ENCODE data around the gene AFG3L2. TPM values are rescaled to one million over a fixed set of nuclear protein-coding genes. Genes with fewer than 3 reads are reported as not detected.

AFG3L2 gene
- total RNA-seq (2021): 73.5 and 75.8 TPM in 2 replicates
- long read RNA-seq, transcript AFG3L2-201 (17 exons, 3,247 nt): major isoform, 355 of 448 reads
- long read RNA-seq, partial matches to known transcripts: 24 of 448 reads
- long read RNA-seq, other reads (novel, unspliced or antisense): 69 of 448 reads

DNA sequence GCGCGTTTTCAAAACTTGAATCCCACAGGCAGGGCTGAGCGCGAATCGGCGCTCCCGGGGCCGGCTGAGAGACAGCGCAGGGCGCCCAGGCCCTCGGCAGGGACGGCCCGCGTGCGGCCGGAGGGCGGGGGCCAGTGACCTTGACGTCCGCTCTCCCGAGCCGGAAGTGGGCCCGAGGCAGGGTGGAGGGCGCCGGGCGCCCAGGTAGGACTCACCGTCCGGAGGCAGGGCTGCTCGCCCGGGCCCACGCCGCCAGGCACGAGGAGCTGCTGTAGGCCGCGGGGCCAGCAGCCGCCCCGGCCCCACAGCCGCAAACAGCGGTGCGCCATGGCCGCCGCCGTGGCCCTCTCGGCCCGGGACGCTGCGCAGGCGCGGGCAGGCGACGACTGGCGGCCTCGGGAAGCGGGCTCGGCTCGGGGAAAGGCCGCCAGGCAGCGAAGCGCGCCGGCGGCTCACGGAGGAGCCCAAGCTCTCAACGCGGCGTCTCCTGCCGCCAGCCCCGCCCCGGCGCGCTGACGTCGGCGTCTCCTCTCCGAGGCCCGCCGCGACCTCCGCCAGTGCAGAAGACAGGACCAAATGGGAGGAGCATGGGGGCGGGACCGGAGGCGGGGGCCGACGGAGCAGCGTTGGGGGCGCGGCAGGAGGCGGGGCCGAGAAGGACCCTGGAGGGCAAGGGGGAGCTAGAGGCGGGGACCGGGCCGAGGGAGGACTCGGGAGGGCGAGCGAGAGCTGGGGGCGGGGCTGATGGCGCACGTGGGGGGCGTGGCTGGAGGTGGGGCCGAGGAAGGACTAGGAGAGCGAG is at the start of gene AFG3L2:
AFG3L2 (minus strand) TSS at position 474 of the 802 bp plus-strand sequence; CDS start at position 329, 145 bp downstream.
- H3K18ac ChIP-seq (ENCODE audit: insufficient read length, low read depth, low read length): peak within 1 kb of the TSS; percentile 74
- Mint-ChIP-seq H3K27ac (peak within 1 kb of the TSS; percentile 99 to 100 (median 99)), H3K27me3 (ENCODE audit: low read depth) (no peaks in the 10 kb centered on the region), H3K4me1 (peaks cover 25 to 30% of the 10 kb centered on the region in 2 experiments), H3K9me3 (no peaks in the 10 kb centered on the region; a peak in 2 of 5 replicates), H3K36me3 (ENCODE audit: insufficient read depth in 1 of 3, low read depth in 3 of 3) (no peaks in the 10 kb centered on the region; a peak in 2 of 7 replicates), H3K4me3 (peak within 1 kb of the TSS; percentile 87 to 94)
- peak within 1 kb of the TSS; percentile 70 for H2BK12ac ChIP-seq (ENCODE audit: insufficient read length, low read depth, low read length)
- peak; percentile 100 for DNase-seq
- WGBS (ENCODE audit: extremely low coverage, insufficient read length, low lambda C conversion rate): no CpG with 5 or more reads among the region's 100 CpGs
- no peak within 1 kb of the TSS for H2AK5ac ChIP-seq (ENCODE audit: insufficient read length, low read length)
- H3K4me2 ChIP-seq (ENCODE audit: insufficient read depth, insufficient read length, low read length): peak within 1 kb of the TSS; percentile 96
- peaks cover 13% of the 10 kb centered on the region for H3K23me2 ChIP-seq (ENCODE audit: insufficient read length, low read depth, low read length, poor library complexity, severe bottlenecking)
- peak within 1 kb of the TSS; percentile 86 for H3K14ac ChIP-seq (ENCODE audit: insufficient read depth, low read length)
- peaks cover 4% of the 10 kb centered on the region; the same call in 1 of the 2 replicates for H3K4me1 ChIP-seq (ENCODE audit: insufficient read depth, low read length)
- H4K5ac ChIP-seq (ENCODE audit: insufficient read length, low read depth, low read length): peak within 1 kb of the TSS; percentile 25
- H3K9me3 ChIP-seq (ENCODE audit: control insufficient read depth, low read depth, low read length): no peaks in the 10 kb centered on the region
- H3K27me3 ChIP-seq (ENCODE audit: insufficient read depth, low read length): no peaks in the 10 kb centered on the region
- H3K9ac ChIP-seq (ENCODE audit: extremely low read depth, insufficient read length, low read length): peak within 1 kb of the TSS; percentile 79
- peaks cover 40% of the 10 kb centered on the region for H3K79me2 ChIP-seq (ENCODE audit: insufficient read depth, low read length)
- no peak within 1 kb of the TSS for H4K91ac ChIP-seq (ENCODE audit: insufficient read length, low read depth, low read length)
- no peaks in the 10 kb centered on the region for H3K79me1 ChIP-seq (ENCODE audit: insufficient read depth, low read depth, low read length, poor library complexity, severe bottlenecking)
- TF ChIP-seq CTCF (conservative IDR thresholded peaks at IDR 0.05): no peak
- no peak within 1 kb of the TSS for H2BK20ac ChIP-seq (ENCODE audit: low read depth, low read length, poor library complexity, severe bottlenecking)
- no peaks in the 10 kb centered on the region for H4K20me1 ChIP-seq (ENCODE audit: control insufficient read depth, insufficient read depth, insufficient read length)
- no peak within 1 kb of the TSS for H2BK15ac ChIP-seq (ENCODE audit: low read depth, low read length)
- no peak within 1 kb of the TSS for H3K56ac ChIP-seq (ENCODE audit: insufficient read length, low read depth, low read length)
- H2AFZ ChIP-seq (ENCODE audit: low read length): peak within 1 kb of the TSS; percentile 42
- no peak within 1 kb of the TSS for H3K23ac ChIP-seq (ENCODE audit: insufficient read length, low read depth, low read length)
- no peak within 1 kb of the TSS for H3T11ph ChIP-seq (ENCODE audit: low read length)
- no peak within 1 kb of the TSS for H2BK120ac ChIP-seq (ENCODE audit: low read depth, low read length, poor library complexity, severe bottlenecking)
- no peak within 1 kb of the TSS; the same call in 1 of the 2 replicates for H3K4ac ChIP-seq (ENCODE audit: low read depth, low read length)
- peak within 1 kb of the TSS; percentile 67 for H2BK5ac ChIP-seq (ENCODE audit: insufficient read length, low read length)
- no peak within 1 kb of the TSS for H4K8ac ChIP-seq (replicated peaks; ENCODE audit: insufficient read length, low read depth, low read length)
- peak within 1 kb of the TSS; percentile 91 for H3K27ac ChIP-seq (ENCODE audit: insufficient read length, low read depth, low read length)
